Adrenal gland (tissue), 5 donors: ENCODE measurements around the gene RARB.

Experiments used
- POLR2A ChIP-seq, 2 donors: fragments of 450-650 bp; IDR thresholded peaks; one replicate each; pipeline ENCODE4 v1.6.1; 2017; ENCODE audit warnings: antibody characterized with exemption in 2 of 2, mild to moderate bottlenecking in 2 of 2, moderate library complexity in 1 of 2
- TF ChIP-seq, protein P1 (sequence below), 6 experiments: fragments of 450-650 bp in 4 of 6; fragments of 200-600 bp in 2 of 6; sonication (generic) in 1 of 6; IDR thresholded peaks; 1 replicate in 5 of 6; 2 replicates in 1 of 6; pipeline versions ENCODE4 v1.5.1 to v1.8.0; 2016 to 2021; ENCODE audit warnings: antibody characterized with exemption in 6 of 6, mild to moderate bottlenecking in 2 of 6, moderate library complexity in 1 of 6
- donor health status: DM: no; HTN: no; CAD: no.

DNA sequence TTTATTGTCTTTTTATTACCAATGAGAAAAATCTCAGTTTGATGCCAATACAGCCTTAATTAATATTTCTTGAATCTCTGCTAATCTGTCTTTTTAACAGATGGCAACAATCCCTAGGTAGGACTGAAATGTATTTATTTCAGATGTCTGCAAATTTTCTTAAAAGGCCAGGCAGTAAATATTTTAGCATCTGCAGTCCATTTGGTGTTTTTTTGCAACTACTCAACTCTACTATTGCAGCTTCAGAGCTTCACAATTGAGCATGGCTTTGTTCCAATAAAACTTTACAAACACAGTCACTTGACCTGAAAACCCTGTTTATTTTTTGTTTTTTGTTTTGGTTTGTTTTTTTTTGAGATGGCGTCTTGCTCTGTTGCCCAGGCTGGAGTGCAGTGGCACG lies 82.7 kb downstream of the RARB start:
- no peak for TF ChIP-seq POLR2A (IDR thresholded peaks at IDR 0.05)
- TF ChIP-seq, protein P1, sequence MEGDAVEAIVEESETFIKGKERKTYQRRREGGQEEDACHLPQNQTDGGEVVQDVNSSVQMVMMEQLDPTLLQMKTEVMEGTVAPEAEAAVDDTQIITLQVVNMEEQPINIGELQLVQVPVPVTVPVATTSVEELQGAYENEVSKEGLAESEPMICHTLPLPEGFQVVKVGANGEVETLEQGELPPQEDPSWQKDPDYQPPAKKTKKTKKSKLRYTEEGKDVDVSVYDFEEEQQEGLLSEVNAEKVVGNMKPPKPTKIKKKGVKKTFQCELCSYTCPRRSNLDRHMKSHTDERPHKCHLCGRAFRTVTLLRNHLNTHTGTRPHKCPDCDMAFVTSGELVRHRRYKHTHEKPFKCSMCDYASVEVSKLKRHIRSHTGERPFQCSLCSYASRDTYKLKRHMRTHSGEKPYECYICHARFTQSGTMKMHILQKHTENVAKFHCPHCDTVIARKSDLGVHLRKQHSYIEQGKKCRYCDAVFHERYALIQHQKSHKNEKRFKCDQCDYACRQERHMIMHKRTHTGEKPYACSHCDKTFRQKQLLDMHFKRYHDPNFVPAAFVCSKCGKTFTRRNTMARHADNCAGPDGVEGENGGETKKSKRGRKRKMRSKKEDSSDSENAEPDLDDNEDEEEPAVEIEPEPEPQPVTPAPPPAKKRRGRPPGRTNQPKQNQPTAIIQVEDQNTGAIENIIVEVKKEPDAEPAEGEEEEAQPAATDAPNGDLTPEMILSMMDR (IDR thresholded peaks at IDR 0.05): no peak
